Upper lobe of right lung (tissue), 1 donor: ENCODE results near the gene SRGAP1. TPM values are rescaled to one million over a fixed set of nuclear protein-coding genes. Genes with fewer than 3 reads are reported as not detected.

ENCODE experiments used
- ATAC-seq: fragments of 200-7000 bp; cut with Tn5 transposase; one replicate; pipeline ENCODE4 v1.9.1; 2020; ENCODE audit warnings: mild to moderate bottlenecking, moderate library complexity
- DNase-seq: peaks from one replicate; pipeline ENCODE4 v3.0.0-alpha.2; 2020
- H3K27ac ChIP-seq: fragments of 200-600 bp; one replicate; pipeline ENCODE4 v1.8.0; 2022
- H3K27me3 ChIP-seq: fragments of 200-600 bp; one replicate; pipeline ENCODE4 v1.8.0; 2022; ENCODE audit warnings: mild to moderate bottlenecking
- H3K36me3 ChIP-seq: fragments of 200-600 bp; one replicate; pipeline ENCODE4 v1.8.0; 2022
- H3K4me1 ChIP-seq: fragments of 200-600 bp; one replicate; pipeline ENCODE4 v1.8.0; 2022
- H3K4me3 ChIP-seq: fragments of 200-600 bp; one replicate; pipeline ENCODE4 v1.8.0; 2022; ENCODE audit warnings: mild to moderate bottlenecking
- H3K9me3 ChIP-seq: fragments of 200-600 bp; one replicate; pipeline ENCODE4 v1.8.0; 2022
- CTCF ChIP-seq: fragments of 200-600 bp; IDR thresholded peaks from one replicate; pipeline ENCODE4 v1.8.0; 2022; ENCODE audit warnings: antibody characterized with exemption
- intact Hi-C: fragments of 100-400 bp; cut with DNase I; formaldehyde crosslinking; loops from one replicate; pipeline ENCODE4 v1.11.0; 2022
- total RNA-seq: library from RNA; stranded (reverse); fragmentation: NEBNext Ultra II Directional; extraction: Animal tissue kit (Norgen Biotek cat#: 25700); gene quantifications from one replicate; pipeline ENCODE4 v1.2.1, GENCODE V29; 2021
- donor health status: DM: no; HTN: yes; CAD: no; lungs with severe emphysema.

SRGAP1 gene
- total RNA-seq, 1 donor from 2014 or later, result 11.4 TPM

GRCh38 chr12:63944034-63944579 is 99.6 kb downstream of the SRGAP1 start:
- Histone ChIP-seq H3K4me3 (no peak overlapping the region), H3K27ac (no peak overlapping the region), H3K9me3 (no peaks in the 10 kb centered on the region), H3K27me3 (no peaks in the 10 kb centered on the region), H3K36me3 (no peaks in the 10 kb centered on the region), H3K4me1 (peaks cover 11% of the 10 kb centered on the region)
- TF ChIP-seq CTCF, result no peak
- ATAC-seq, result no peak
- intact Hi-C loops, result no loop called here
- DNase-seq, result no peak

GRCh38 chr12:63944586-63945228 is 100.2 kb downstream of the SRGAP1 start:
- TF ChIP-seq CTCF, result no peak
- H3K27ac ChIP-seq, result no peak overlapping the region
- intact Hi-C loops, result no loop called here
- H3K4me1 ChIP-seq, result peaks cover 11% of the 10 kb centered on the region
- H3K27me3 ChIP-seq, result no peaks in the 10 kb centered on the region
- H3K36me3 ChIP-seq, result no peaks in the 10 kb centered on the region
- no peak overlapping the region for H3K4me3 ChIP-seq
- peak; percentile 25 for ATAC-seq
- H3K9me3 ChIP-seq, result no peaks in the 10 kb centered on the region
- no peak for DNase-seq

- ATAC-seq, result no peak
- Histone ChIP-seq H3K36me3 (no peaks in the 10 kb centered on the region), H3K27ac (no peak overlapping the region)
Observed at GRCh38 chr12:63945777-63946176, 101.3 kb downstream of the SRGAP1 start.

GRCh38 chr12:63948211-63948610 is 103.7 kb downstream of the SRGAP1 start:
- H3K4me3 ChIP-seq, result no peak overlapping the region
- no peak overlapping the region for H3K27ac ChIP-seq
- H3K27me3 ChIP-seq, result no peaks in the 10 kb centered on the region
- H3K36me3 ChIP-seq, result no peaks in the 10 kb centered on the region
- TF ChIP-seq CTCF, result no peak
- H3K9me3 ChIP-seq, result no peaks in the 10 kb centered on the region
- DNase-seq (no peak), ATAC-seq (no peak)
- intact Hi-C loops, result no loop called here
- peaks cover 19% of the 10 kb centered on the region for H3K4me1 ChIP-seq

More at GRCh38 chr12:63945777-63946176, 101.3 kb downstream of the SRGAP1 start:
- no peak for TF ChIP-seq CTCF
- intact Hi-C loops, result no loop called here
- no peak for DNase-seq
- Histone ChIP-seq H3K4me3 (no peak overlapping the region), H3K27me3 (no peaks in the 10 kb centered on the region), H3K9me3 (no peaks in the 10 kb centered on the region), H3K4me1 (peaks cover 19% of the 10 kb centered on the region)

- no peak for DNase-seq
- no peak overlapping the region for H3K4me3 ChIP-seq
Observed at GRCh38 chr12:63949902-63950301, 105.4 kb downstream of the SRGAP1 start.

More at GRCh38 chr12:63949902-63950301, 105.4 kb downstream of the SRGAP1 start:
- Histone ChIP-seq H3K27me3 (no peaks in the 10 kb centered on the region), H3K36me3 (no peaks in the 10 kb centered on the region), H3K4me1 (peaks cover 17% of the 10 kb centered on the region), H3K9me3 (no peaks in the 10 kb centered on the region), H3K27ac (no peak overlapping the region)
- no peak for TF ChIP-seq CTCF
- intact Hi-C loops, result no loop called here
- ATAC-seq, result no peak
